ENCODE results near the gene PSG5. TPM values are rescaled to one million over a fixed set of nuclear protein-coding genes. Genes with fewer than 3 reads are reported as not detected.
"Not testable (repeated sequence)": the region's sequence is repeated elsewhere in the genome, so short reads cannot be mapped to it uniquely, and the experiment has no call there.

PSG5 gene
- total RNA-seq, 1 donor from 2014 or later: not detected

DNA sequence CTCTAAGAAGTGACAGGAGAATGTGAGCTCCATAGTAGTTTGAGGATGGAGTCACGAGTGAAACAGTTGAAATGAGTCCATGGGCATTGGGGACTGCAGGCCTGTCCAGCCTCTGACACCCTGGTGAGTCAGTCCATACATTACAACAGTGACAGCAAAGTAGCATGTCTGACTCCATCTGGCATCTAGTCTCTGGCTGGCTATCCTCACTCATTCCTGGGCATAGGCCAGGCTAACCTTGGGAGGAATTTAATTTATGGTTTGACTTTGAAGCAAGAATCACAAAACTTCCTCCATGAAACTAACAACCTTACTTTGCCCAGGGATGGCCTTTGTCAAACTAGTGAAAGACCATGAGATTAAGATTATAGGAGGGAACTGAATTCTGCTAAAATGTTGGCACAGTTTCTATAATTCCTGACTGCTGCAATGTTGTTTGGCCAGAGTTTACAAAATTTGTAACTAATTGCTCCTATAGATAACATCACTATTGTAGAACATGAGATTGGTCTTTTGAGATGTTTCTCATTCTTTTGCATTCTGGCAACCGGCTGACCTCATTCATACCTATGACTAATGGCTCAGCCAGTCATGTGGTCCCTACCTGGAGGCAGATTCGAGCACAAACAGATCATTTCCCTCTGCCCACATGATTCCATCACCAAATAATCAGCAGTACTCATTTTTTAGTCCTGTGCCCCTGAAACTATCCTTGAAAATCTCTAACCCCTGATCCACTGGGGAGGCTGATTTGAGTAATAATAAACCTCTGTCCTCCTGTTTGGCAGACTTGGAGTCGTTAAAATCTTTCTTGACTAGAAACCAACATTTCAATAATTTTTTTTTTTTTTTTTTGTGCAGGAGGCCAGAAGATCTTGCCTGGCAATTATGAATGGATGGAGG is 4.2 kb downstream of the PSG5 start:
- not testable (repeated sequence) for H3K36me3 Mint-ChIP-seq (ENCODE audit: low read depth); H3K4me1 Mint-ChIP-seq; H3K9me3 Mint-ChIP-seq; H3K27ac Mint-ChIP-seq (ENCODE audit: unreplicated experiment); DNase-seq (ENCODE audit: low read depth, low spot score); H3K27me3 Mint-ChIP-seq (ENCODE audit: low read depth); H3K4me3 Mint-ChIP-seq

DNA sequence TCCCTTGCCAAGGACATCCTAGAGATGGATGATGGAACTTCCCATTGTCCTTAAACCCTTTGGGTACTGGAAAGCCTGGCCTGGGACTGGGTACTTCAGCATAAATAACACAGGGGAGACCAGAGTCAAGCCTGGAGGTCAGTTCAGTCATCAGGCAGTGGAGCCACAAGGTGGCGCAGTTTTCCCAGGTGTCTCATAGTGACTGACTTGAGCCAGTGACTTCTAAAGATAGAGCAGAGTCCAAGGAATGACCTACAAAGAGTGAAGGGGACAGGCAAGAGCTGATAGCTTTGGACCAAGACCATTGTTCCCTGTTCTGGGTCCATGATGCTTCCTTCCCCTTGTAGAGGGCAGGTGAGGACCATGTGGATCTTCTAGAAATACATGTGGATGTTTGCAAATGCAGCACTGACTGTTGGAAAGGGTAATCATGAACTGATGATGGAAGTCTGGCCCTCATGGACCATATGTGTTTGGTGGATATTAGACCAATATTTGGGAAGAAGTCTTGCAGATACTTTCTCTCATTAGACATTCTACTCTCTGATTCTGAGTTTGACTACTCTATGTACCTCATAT is 6.7 kb downstream of the PSG5 start:
- H3K9me3 Mint-ChIP-seq; H3K27ac Mint-ChIP-seq (ENCODE audit: unreplicated experiment): not testable (repeated sequence)

DNA sequence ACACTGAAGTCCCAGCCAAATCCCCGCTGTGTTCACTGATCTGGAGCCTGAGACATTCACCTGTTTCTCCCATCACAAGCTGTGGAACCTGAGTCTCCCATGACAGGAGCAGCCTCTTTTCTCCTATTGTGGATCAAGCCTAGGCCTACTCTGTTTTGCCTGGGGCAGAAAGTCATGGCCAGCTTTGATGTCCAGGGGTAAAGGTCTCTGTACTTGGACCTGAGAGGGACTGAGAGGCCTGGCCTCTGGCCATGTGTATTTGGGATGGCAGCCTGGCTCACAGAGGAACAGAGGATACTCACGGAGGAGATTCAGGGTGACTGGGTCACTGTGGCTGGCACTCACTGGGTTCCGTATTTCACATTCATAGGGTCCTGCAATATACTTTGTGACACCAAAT is 7.8 kb downstream of the PSG5 start:
- not testable (repeated sequence) for H3K9me3 Mint-ChIP-seq

More for the DNA sequence above, 6.7 kb downstream of the PSG5 start:
- not testable (repeated sequence) for H3K4me1 Mint-ChIP-seq; H3K36me3 Mint-ChIP-seq (ENCODE audit: low read depth); DNase-seq (ENCODE audit: low read depth, low spot score); H3K27me3 Mint-ChIP-seq (ENCODE audit: low read depth); H3K4me3 Mint-ChIP-seq

DNA sequence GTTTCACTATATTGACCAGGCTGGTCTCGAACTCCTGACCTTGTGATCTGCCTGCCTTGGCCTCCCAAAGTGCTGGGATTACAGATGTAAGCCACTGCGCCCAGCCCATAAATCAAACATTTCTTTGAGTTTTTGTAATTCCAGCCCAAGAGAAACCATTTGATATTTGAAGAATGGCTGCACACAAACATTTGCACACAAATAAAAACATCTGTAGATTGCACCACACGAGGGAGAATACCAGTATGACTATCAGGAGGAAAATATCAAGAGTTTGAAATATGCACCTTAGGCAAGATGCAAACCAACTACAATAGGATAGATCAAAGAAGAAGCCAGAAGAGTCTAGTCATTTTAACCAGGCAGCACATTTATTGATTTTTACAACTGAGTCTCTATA is 20.4 kb downstream of the PSG5 start:
- not testable (repeated sequence) for H3K36me3 Mint-ChIP-seq (ENCODE audit: low read depth); H3K4me1 Mint-ChIP-seq; H3K4me3 Mint-ChIP-seq; DNase-seq (ENCODE audit: low read depth, low spot score); H3K27ac Mint-ChIP-seq (ENCODE audit: unreplicated experiment); H3K27me3 Mint-ChIP-seq (ENCODE audit: low read depth)
- peaks cover 16% of the 10 kb centered on the region for H3K9me3 Mint-ChIP-seq

More for the DNA sequence above, 7.8 kb downstream of the PSG5 start:
- not testable (repeated sequence) for H3K4me1 Mint-ChIP-seq; H3K36me3 Mint-ChIP-seq (ENCODE audit: low read depth); H3K27me3 Mint-ChIP-seq (ENCODE audit: low read depth); H3K4me3 Mint-ChIP-seq; H3K27ac Mint-ChIP-seq (ENCODE audit: unreplicated experiment); DNase-seq (ENCODE audit: low read depth, low spot score)

DNA sequence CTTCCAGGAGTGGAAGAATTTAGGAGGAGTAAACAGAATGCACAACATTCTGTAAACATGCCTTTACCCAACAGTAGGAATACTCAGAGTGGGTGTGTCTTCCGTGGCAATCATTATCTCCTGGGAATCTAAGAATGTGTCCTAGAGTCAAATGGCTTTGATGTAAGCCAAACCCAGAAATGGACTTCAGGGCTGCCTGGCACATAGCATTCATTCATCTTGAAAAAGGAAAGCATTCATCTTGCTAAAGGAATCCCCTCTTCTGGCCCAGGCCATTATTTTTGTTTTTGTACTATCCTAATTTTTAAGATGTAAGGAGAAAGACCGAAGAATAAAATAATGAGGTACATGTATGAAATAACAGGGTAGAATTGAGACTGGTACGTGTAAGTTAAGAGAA is 23.2 kb downstream of the PSG5 start:
- not testable (repeated sequence) for H3K27me3 Mint-ChIP-seq (ENCODE audit: low read depth); H3K36me3 Mint-ChIP-seq (ENCODE audit: low read depth); H3K4me3 Mint-ChIP-seq; H3K4me1 Mint-ChIP-seq; H3K27ac Mint-ChIP-seq (ENCODE audit: unreplicated experiment); DNase-seq (ENCODE audit: low read depth, low spot score)
- peaks cover 12% of the 10 kb centered on the region for H3K9me3 Mint-ChIP-seq

DNA sequence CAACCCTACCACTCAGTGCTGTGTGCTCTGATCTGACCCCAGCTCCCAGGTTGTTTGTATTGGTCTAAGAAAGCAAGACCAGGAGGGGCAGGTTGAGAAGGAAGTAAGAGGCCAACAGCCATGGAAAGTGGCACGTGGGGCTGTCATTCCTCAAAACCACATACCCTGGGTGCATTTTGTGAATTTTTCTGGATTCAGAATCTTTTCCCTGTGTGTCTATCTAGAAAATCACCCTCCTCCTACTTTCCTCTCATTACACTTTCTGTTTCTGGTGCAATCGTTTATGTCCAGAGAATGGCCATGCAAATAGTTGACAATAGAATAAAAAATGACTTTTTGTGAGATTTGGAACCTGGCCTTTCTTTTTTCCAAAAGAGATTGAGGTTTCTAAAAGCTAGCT is 24.1 kb downstream of the PSG5 start:
- not testable (repeated sequence) for H3K27me3 Mint-ChIP-seq (ENCODE audit: low read depth); H3K27ac Mint-ChIP-seq (ENCODE audit: unreplicated experiment); H3K4me1 Mint-ChIP-seq; DNase-seq (ENCODE audit: low read depth, low spot score); H3K4me3 Mint-ChIP-seq; H3K36me3 Mint-ChIP-seq (ENCODE audit: low read depth)
- H3K9me3 Mint-ChIP-seq: peaks cover 12% of the 10 kb centered on the region

DNA sequence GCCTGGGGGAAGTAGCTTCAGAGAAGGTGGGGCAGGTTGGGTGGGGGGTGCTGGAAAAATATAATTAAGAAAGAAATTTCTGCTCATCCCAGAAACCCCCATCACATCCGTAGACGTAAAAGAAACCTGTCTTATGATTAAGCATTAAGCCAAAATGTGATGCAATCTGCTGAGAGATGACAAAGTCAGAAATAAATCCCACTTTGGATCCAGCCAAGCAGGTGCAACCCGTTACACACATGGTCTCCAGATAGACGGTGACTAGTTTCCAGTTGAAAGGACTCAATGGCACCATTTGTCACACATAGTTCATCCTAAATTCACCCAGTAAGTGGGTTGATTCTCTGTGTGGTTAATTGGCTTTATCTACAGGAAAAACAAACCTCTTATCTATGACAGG is 34.1 kb downstream of the PSG5 start:
- Mint-ChIP-seq H3K27ac (ENCODE audit: unreplicated experiment) (no peak overlapping the region), H3K9me3 (peaks cover 11% of the 10 kb centered on the region), H3K4me1 (no peaks in the 10 kb centered on the region), H3K27me3 (ENCODE audit: low read depth) (no peaks in the 10 kb centered on the region), H3K4me3 (no peak overlapping the region), H3K36me3 (ENCODE audit: low read depth) (peaks cover 5% of the 10 kb centered on the region)
- no peak for DNase-seq (ENCODE audit: low read depth, low spot score)
- TF ChIP-seq, protein P1, sequence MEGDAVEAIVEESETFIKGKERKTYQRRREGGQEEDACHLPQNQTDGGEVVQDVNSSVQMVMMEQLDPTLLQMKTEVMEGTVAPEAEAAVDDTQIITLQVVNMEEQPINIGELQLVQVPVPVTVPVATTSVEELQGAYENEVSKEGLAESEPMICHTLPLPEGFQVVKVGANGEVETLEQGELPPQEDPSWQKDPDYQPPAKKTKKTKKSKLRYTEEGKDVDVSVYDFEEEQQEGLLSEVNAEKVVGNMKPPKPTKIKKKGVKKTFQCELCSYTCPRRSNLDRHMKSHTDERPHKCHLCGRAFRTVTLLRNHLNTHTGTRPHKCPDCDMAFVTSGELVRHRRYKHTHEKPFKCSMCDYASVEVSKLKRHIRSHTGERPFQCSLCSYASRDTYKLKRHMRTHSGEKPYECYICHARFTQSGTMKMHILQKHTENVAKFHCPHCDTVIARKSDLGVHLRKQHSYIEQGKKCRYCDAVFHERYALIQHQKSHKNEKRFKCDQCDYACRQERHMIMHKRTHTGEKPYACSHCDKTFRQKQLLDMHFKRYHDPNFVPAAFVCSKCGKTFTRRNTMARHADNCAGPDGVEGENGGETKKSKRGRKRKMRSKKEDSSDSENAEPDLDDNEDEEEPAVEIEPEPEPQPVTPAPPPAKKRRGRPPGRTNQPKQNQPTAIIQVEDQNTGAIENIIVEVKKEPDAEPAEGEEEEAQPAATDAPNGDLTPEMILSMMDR (conservative IDR thresholded peaks at IDR 0.05): no peak

DNA sequence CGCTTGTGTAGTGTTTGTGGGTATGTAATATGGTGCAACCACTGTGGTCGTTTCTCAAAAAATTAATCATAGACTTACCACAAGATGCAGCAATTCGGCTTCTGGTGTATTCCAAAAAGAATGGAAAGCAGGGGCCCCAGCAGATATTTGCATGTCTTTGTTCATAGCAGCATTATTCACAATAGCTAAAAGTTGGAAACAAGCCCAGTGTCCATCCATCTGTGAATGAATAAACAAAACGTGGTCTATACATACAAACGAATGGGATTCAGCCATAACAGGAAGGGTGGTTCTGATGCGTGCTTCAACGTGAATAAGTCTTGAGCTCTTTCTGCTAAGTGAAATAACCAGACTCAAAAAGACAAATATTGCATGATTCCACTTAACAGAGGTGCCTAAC is 36.5 kb downstream of the PSG5 start:
- H3K36me3 Mint-ChIP-seq (ENCODE audit: low read depth); DNase-seq (ENCODE audit: low read depth, low spot score); H3K4me3 Mint-ChIP-seq; H3K27ac Mint-ChIP-seq (ENCODE audit: unreplicated experiment); H3K4me1 Mint-ChIP-seq; H3K27me3 Mint-ChIP-seq (ENCODE audit: low read depth): not testable (repeated sequence)
- peaks cover 24% of the 10 kb centered on the region for H3K9me3 Mint-ChIP-seq

DNA sequence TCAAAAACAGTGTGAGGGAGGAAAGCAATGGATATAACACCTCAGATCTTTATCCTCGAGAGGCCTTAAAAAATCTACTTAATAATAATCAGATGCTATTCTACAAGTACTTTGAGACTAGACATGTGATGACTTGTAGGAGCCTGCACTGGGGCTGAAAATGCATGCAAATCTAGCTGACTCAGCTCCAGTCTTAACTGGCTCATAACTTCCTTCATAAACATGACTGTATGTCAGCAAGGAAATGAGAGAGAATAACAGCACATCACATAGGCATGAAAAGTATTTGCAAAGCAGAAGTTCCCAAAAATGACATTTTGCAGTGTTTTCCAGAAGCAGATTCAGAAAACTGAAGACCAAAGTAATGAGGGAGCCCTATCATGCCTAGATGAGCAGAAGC is 38.1 kb downstream of the PSG5 start:
- no peak for DNase-seq (ENCODE audit: low read depth, low spot score)
- Mint-ChIP-seq H3K4me1 (no peaks in the 10 kb centered on the region), H3K27ac (ENCODE audit: unreplicated experiment) (no peak overlapping the region), H3K4me3 (no peak overlapping the region), H3K9me3 (peaks cover 24% of the 10 kb centered on the region), H3K27me3 (ENCODE audit: low read depth) (no peaks in the 10 kb centered on the region), H3K36me3 (ENCODE audit: low read depth) (peaks cover 5% of the 10 kb centered on the region)
- TF ChIP-seq, protein P1 (conservative IDR thresholded peaks at IDR 0.05): no peak

DNA sequence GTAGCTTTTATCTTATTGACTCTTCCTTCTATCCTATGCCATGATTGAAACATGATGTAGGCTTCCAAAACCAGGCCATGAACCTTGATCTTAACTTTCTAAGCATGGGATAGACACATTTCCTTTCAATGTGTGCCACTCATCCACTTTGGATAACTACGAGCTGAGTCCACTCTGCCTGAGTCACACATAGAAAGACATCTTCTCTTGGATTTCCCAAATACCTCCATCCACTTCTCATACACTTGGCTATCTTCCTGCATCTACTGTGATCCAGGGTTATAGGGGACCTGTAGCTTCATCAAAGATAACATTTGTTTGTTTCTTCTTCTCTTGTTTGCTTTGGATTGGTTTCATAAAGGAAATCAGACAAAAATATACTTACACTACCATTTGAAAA is 44.6 kb downstream of the PSG5 start:
- H3K27ac Mint-ChIP-seq (ENCODE audit: unreplicated experiment); H3K27me3 Mint-ChIP-seq (ENCODE audit: low read depth); H3K4me1 Mint-ChIP-seq; DNase-seq (ENCODE audit: low read depth, low spot score); H3K4me3 Mint-ChIP-seq; H3K36me3 Mint-ChIP-seq (ENCODE audit: low read depth): not testable (repeated sequence)
- peaks cover 33% of the 10 kb centered on the region for H3K9me3 Mint-ChIP-seq
